WTC11 (cell line): ENCODE data around the gene FES. TPM values are rescaled to one million over a fixed set of nuclear protein-coding genes. Genes with fewer than 3 reads are reported as not detected.

Experiments used
- ATAC-seq: fragments of 200-7000 bp; cut with Tn5 transposase; 2 replicates; pipeline ENCODE4 v1.10.0; 2021; ENCODE audit warnings: mild to moderate bottlenecking, moderate library complexity
- CTCF ChIA-PET: fragments of 300-600 bp; sonication (Branson Sonifier 250); formaldehyde crosslinking; loops from one replicate; lab custom pipeline; 2021; ENCODE audit warnings: antibody characterized with exemption; lab: Charles Lee
- POLR2A ChIA-PET: fragments of 350-600 bp; sonication (Branson Sonifier 250); formaldehyde crosslinking; loops from one replicate; lab custom pipeline; 2021; ENCODE audit warnings: antibody characterized with exemption; lab: Charles Lee
- DNase-seq: peaks from one replicate; pipeline ENCODE4 v3.0.0; 2021; ENCODE audit warnings: low spot score
- H3K27ac Mint-ChIP-seq: 2 replicates; pipeline ENCODE4 v1.8.0; 2021; ENCODE audit warnings: mixed read lengths
- H3K27me3 Mint-ChIP-seq: 2 replicates; pipeline ENCODE4 v1.8.0; 2021; ENCODE audit warnings: low read depth, mild to moderate bottlenecking, moderate library complexity, mixed read lengths
- H3K36me3 Mint-ChIP-seq: 2 replicates; pipeline ENCODE4 v1.8.0; 2021; ENCODE audit warnings: mixed read lengths
- H3K4me1 Mint-ChIP-seq: 2 replicates; pipeline ENCODE4 v1.8.0; 2022; ENCODE audit warnings: mixed read lengths
- H3K4me3 Mint-ChIP-seq: 2 replicates; pipeline ENCODE4 v1.8.0; 2021; ENCODE audit warnings: mild to moderate bottlenecking, moderate library complexity, mixed read lengths
- H3K9me3 Mint-ChIP-seq: 2 replicates; pipeline ENCODE4 v1.8.0; 2021; ENCODE audit warnings: mixed read lengths
- AR ChIP-seq: fragments of 250-450 bp; sonication (Bioruptor Pico); IDR thresholded peaks from 2 replicates; pipeline ENCODE4 v1.9.0; 2021; ENCODE audit warnings: mild to moderate bottlenecking
- ATF2 ChIP-seq: sonication (generic); formaldehyde crosslinking; IDR thresholded peaks from 2 replicates; pipeline ENCODE4 v1.8.1; 2022; ENCODE audit warnings: low read depth, missing genetic modification reagents, borderline replicate concordance
- CDX4 ChIP-seq: fragments of 250-450 bp; sonication (Bioruptor Pico); IDR thresholded peaks from 2 replicates; pipeline ENCODE4 v1.9.0; 2021; ENCODE audit warnings: moderate library complexity, mild to moderate bottlenecking, inconsistent platforms, borderline replicate concordance
- CREB1 ChIP-seq: sonication (generic); formaldehyde crosslinking; IDR thresholded peaks from 2 replicates; pipeline ENCODE4 v1.8.0; 2023; ENCODE audit warnings: mild to moderate bottlenecking, missing genetic modification reagents
- E2F1 ChIP-seq: sonication (generic); formaldehyde crosslinking; IDR thresholded peaks from 2 replicates; pipeline ENCODE4 v1.8.0; 2022; ENCODE audit warnings: mild to moderate bottlenecking, missing genetic modification reagents
- E2F4 ChIP-seq: sonication (generic); formaldehyde crosslinking; IDR thresholded peaks from 2 replicates; pipeline ENCODE4 v1.8.1; 2022; ENCODE audit warnings: low read depth, mild to moderate bottlenecking, moderate library complexity, missing genetic modification reagents, borderline replicate concordance
- EMX1 ChIP-seq: fragments of 250-450 bp; sonication (Bioruptor Pico); IDR thresholded peaks from 2 replicates; pipeline ENCODE4 v1.8.0; 2021; ENCODE audit warnings: mild to moderate bottlenecking
- IRF1 ChIP-seq: sonication (generic); formaldehyde crosslinking; IDR thresholded peaks from 2 replicates; pipeline ENCODE4 v1.8.0; 2023; ENCODE audit warnings: missing genetic modification reagents
- IRF2 ChIP-seq: sonication (generic); formaldehyde crosslinking; IDR thresholded peaks from 2 replicates; pipeline ENCODE4 v1.8.0; 2022; ENCODE audit warnings: low read depth, missing genetic modification reagents, borderline replicate concordance
- SMAD3 ChIP-seq: sonication (generic); formaldehyde crosslinking; IDR thresholded peaks from 2 replicates; pipeline ENCODE4 v1.8.0; 2022; ENCODE audit warnings: missing genetic modification reagents, mild to moderate bottlenecking, borderline replicate concordance
- SMAD4 ChIP-seq: sonication (generic); formaldehyde crosslinking; IDR thresholded peaks from 2 replicates; pipeline ENCODE4 v1.8.0; 2022; ENCODE audit warnings: mild to moderate bottlenecking, missing genetic modification reagents
- USF1 ChIP-seq: sonication (generic); formaldehyde crosslinking; IDR thresholded peaks from 2 replicates; pipeline ENCODE4 v1.8.0; 2022; ENCODE audit warnings: mild to moderate bottlenecking, missing genetic modification reagents
- ZBTB21 ChIP-seq: sonication (generic); formaldehyde crosslinking; IDR thresholded peaks from 2 replicates; pipeline ENCODE4 v1.8.1; 2023; ENCODE audit warnings: mild to moderate bottlenecking, missing genetic modification reagents, borderline replicate concordance
- ZNF263 ChIP-seq: sonication (generic); formaldehyde crosslinking; IDR thresholded peaks from 2 replicates; pipeline ENCODE4 v1.8.1; 2022; ENCODE audit warnings: low read depth, mild to moderate bottlenecking, moderate library complexity, missing genetic modification reagents
- ZNF416 ChIP-seq: fragments of 250-450 bp; sonication (Bioruptor Pico); IDR thresholded peaks from 2 replicates; pipeline ENCODE4 v1.9.0; 2021; ENCODE audit warnings: mild to moderate bottlenecking, inconsistent platforms
- ZNF423 ChIP-seq: fragments of 250-450 bp; sonication (Bioruptor Pico); IDR thresholded peaks from 2 replicates; pipeline ENCODE4 v2.1.2; 2022; ENCODE audit warnings: mild to moderate bottlenecking, moderate library complexity
- ZNF532 ChIP-seq: fragments of 250-450 bp; sonication (Bioruptor Pico); IDR thresholded peaks from 2 replicates; pipeline ENCODE4 v1.9.0; 2021; ENCODE audit warnings: mild to moderate bottlenecking, borderline replicate concordance
- total RNA-seq: library from RNA; stranded (reverse); gene quantifications from 3 replicates; pipeline ENCODE4 v1.2.3, GENCODE V29; 2021

Gene FES
- total RNA-seq, 1 experiment from 2014 or later, result 10.0 TPM

- no peak for TF ChIP-seq ZNF532 (CRISPR knock-in tag)
- TF ChIP-seq, all 79 proteins: peak for 0
These were observed 4.5 kb upstream of the FES start (continued) for GRCh38 chr15:90879730-90880366.

GRCh38 chr15:90880381-90881145 is 3.7 kb upstream of the FES start:
- DNase-seq (no peak), ATAC-seq (no peak)
- Mint-ChIP-seq H3K9me3 (no peaks in the 10 kb centered on the region), H3K4me3 (no peak overlapping the region), H3K27ac (no peak overlapping the region), H3K36me3 (peaks cover 32% of the 10 kb centered on the region; the same call in 1 of the 2 replicates), H3K4me1 (peaks cover 16% of the 10 kb centered on the region), H3K27me3 (no peaks in the 10 kb centered on the region)
- POLR2A ChIA-PET, result no interaction called here
- CTCF ChIA-PET, result interaction anchor here (0.6 to 2.0 kb wide), 2 partner anchors 36 to 51 kb away, joined by 3 to 6 read pairs; partner anchors contain the start of gene HDDC3
- TF ChIP-seq E2F4 (CRISPR knock-in tag) (no peak), ZNF263 (CRISPR knock-in tag) (no peak), ZNF416 (CRISPR knock-in tag) (no peak), IRF1 (CRISPR knock-in tag) (no peak), SMAD4 (CRISPR knock-in tag) (no peak), E2F1 (CRISPR knock-in tag) (no peak), IRF2 (no peak), SMAD3 (no peak), EMX1 (CRISPR knock-in tag) (no peak), USF1 (CRISPR knock-in tag) (no peak), CREB1 (CRISPR knock-in tag) (no peak), ZBTB21 (no peak), ATF2 (CRISPR knock-in tag) (no peak), AR (CRISPR knock-in tag) (no peak), CDX4 (CRISPR knock-in tag) (no peak), ZNF423 (CRISPR knock-in tag) (no peak)
